AG10803 (cell line): ENCODE results near the gene GRIK1.
A peak's percentile ranks its signal among the peaks of the same experiment; 100 is the strongest.

Experiments
- DNase-seq: peaks from one replicate; pipeline ENCODE4 v3.0.0; 2010; ENCODE audit warnings: low read depth
- H3K4me3 ChIP-seq: 2 replicates; pipeline ENCODE4 v1.5.1; 2011; ENCODE audit warnings: mild to moderate bottlenecking, low read length, control low read depth
- CTCF ChIP-seq: conservative IDR thresholded peaks from 2 replicates; pipeline ENCODE4 v1.5.1; 2011; ENCODE audit warnings: mild to moderate bottlenecking, low read length, control low read depth, inconsistent platforms

The GRIK1 gene

GRCh38 chr21:29716753-29717152 is 223.0 kb downstream of the GRIK1 start:
- DNase-seq: no peak
- TF ChIP-seq CTCF: no peak

DNA sequence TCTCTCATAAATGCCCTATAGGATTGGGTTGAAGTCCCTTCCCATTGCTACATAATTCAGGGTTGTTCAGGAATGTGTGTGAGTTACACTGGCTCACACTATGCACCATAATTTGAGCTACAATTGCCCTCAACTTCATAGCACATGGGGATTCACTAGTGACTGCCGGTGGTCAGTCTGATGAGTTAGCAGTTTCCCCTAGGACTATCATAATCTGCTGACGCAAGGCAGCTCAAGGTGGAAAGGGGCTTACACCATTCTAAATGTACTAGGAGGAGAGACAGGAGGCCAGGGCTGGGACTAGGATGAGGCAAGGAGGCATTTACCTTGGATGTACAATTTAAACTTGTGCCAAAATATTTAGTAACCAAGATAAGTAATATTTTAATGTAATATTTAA is 224.7 kb downstream of the GRIK1 start:
- TF ChIP-seq CTCF: no peak
- no peak overlapping the region for H3K4me3 ChIP-seq
- DNase-seq: no peak

More at GRCh38 chr21:29716753-29717152, 223.0 kb downstream of the GRIK1 start:
- no peak overlapping the region for H3K4me3 ChIP-seq

DNA sequence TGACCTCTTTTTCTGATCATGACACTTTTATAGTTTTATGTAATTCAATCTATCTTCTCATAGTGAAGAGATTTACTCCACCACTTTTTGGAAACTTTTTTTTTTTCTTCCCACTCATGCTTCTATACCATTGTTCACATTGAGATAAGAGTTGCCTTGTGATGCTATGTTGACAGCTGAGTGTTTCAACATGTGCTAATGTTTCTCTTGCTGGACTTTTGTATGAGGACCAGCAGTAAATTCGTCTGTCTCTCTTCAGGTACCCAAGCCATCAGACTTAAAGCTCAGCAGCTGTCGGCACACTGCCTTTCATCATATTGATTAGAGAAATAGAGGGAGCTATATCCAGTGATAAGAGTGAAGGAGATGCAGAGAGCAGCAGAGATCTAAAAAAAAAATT is 227.0 kb downstream of the GRIK1 start:
- DNase-seq: no peak
- TF ChIP-seq CTCF: no peak
- H3K4me3 ChIP-seq: no peak overlapping the region

GRCh38 chr21:29711236-29711635 is 228.6 kb downstream of the GRIK1 start:
- TF ChIP-seq CTCF: no peak
- H3K4me3 ChIP-seq: no peak overlapping the region
- no peak for DNase-seq

DNA sequence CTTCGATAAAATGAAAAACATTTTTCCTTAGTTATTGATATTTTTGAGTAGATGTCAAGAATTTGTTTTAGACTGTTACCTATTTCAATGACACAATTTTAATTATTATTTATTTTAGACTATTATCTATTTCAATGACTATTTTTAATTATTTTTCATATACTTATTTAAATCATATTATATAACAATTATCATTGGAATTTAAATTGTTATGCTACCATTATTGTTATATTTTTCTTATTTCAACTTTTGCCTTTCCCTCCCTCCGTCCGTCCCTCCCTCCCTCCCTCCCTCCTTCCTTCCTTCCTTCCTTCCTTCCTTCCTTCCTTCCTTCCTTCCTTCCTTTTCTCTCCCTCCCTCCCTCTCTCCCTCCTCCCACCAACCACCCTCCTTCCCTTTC is 229.3 kb downstream of the GRIK1 start:
- no peak for TF ChIP-seq CTCF
- no peak overlapping the region for H3K4me3 ChIP-seq
- DNase-seq: no peak

DNA sequence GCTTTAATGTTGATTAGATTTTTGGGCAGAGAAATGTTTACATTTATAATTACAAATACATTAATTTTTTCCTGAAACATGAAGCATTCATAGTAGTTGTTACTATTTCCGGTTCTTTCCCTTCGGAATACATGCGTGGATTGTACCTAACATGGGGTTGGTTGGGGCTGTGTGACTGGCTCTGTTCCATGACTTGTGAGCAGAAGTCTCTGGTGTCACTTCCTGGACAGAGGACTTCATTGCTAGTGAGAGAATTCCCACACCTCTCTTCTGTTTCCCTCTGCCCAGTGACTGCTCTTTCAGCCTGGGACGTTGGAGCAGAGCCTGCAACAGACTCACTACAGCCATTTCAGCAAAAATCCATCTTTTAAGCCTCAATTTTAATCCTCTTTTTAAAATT is 231.4 kb downstream of the GRIK1 start:
- no peak for TF ChIP-seq CTCF
- H3K4me3 ChIP-seq: no peak overlapping the region
- no peak for DNase-seq

DNA sequence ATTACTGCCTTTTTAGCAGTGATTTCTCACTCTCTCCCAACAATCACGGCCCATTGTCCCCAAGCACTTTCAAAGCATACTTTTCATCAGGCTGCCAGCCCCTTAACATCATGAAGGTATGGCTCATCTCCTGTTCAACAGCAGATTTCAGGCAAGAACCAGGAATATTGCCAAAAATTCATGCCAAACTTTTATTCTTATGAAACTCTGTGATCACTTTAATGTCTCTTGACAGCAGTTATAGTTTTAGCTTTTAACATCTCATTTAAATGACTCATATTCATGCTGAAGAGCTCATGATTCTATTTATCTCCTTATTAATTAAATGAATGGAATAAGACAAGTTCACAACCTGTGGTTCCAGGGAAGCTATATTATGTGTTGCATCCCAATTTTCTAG is 235.1 kb downstream of the GRIK1 start:
- peak; percentile 5 for DNase-seq

More for the DNA sequence above, 235.1 kb downstream of the GRIK1 start:
- no peak overlapping the region for H3K4me3 ChIP-seq
- TF ChIP-seq CTCF: no peak
